SK-N-MC (cell line): ENCODE measurements around the gene BRD3OS.
"Not testable (repeated sequence)": the region's sequence is repeated elsewhere in the genome, so short reads cannot be mapped to it uniquely, and the experiment has no call there.

Source experiments
- DNase-seq: peaks from one replicate; pipeline ENCODE4 v3.0.0-alpha.2; 2011; ENCODE audit warnings: low read depth, low spot score
- H3K27ac ChIP-seq: fragments of 200-600 bp; sonication (generic); 2 replicates; pipeline ENCODE4 v1.5.1; 2016; ENCODE audit warnings: mixed run types
- H3K36me3 ChIP-seq: fragments of 200-600 bp; sonication (generic); 2 replicates; pipeline ENCODE4 v1.6.1; 2017; ENCODE audit warnings: antibody characterized with exemption, low read length, mixed read lengths; ENCODE audit not compliant: insufficient read depth
- H3K4me3 ChIP-seq: fragments of 200-600 bp; sonication (generic); 2 replicates; pipeline ENCODE4 v1.5.1; 2016
- H3K9ac ChIP-seq: fragments of 200-600 bp; sonication (generic); 2 replicates; pipeline ENCODE4 v1.8.0; 2017; ENCODE audit warnings: mixed run types, mixed read lengths; ENCODE audit not compliant: insufficient read length
- H3K9me3 ChIP-seq: fragments of 200-600 bp; sonication (generic); 2 replicates; pipeline ENCODE4 v1.6.1; 2017; ENCODE audit warnings: low read depth, mild to moderate bottlenecking, antibody characterized with exemption, low read length, moderate library complexity, mixed read lengths
- EZH2 ChIP-seq: fragments of 200-600 bp; sonication (generic); IDR thresholded peaks from one replicate; pipeline ENCODE4 v1.6.1; 2017; ENCODE audit warnings: antibody characterized with exemption
- FOXP2 ChIP-seq: optimal IDR thresholded peaks from 2 replicates; pipeline ENCODE3; 2011; ENCODE audit warnings: mild to moderate bottlenecking, moderate library complexity; ENCODE audit not compliant: insufficient read depth; ENCODE audit errors: extremely low read length, control extremely low read depth
- POLR2AphosphoS5 ChIP-seq: IDR thresholded peaks from 2 replicates; pipeline ENCODE4 v1.6.1; 2012; ENCODE audit warnings: mild to moderate bottlenecking, low read depth, low read length, borderline replicate concordance

The BRD3OS gene

GRCh38 chr9:133986774-133987445 lies 38.4 kb upstream of the BRD3OS start:
- Histone ChIP-seq H3K4me3 (no peak overlapping the region), H3K9me3 (no peaks in the 10 kb centered on the region), H3K36me3 (no peaks in the 10 kb centered on the region), H3K9ac (no peak overlapping the region), H3K27ac (no peak overlapping the region)
- TF ChIP-seq EZH2 (no peak), POLR2AphosphoS5 (no peak), FOXP2 (no peak)
- DNase-seq, result no peak

GRCh38 chr9:133987446-133987788 lies 37.9 kb upstream of the BRD3OS start:
- Histone ChIP-seq H3K36me3 (no peaks in the 10 kb centered on the region), H3K4me3 (no peak overlapping the region), H3K9ac (no peak overlapping the region), H3K27ac (no peak overlapping the region), H3K9me3 (no peaks in the 10 kb centered on the region)
- TF ChIP-seq EZH2 (no peak), FOXP2 (no peak), POLR2AphosphoS5 (no peak)
- DNase-seq, result no peak

- DNase-seq, result no peak
- Histone ChIP-seq H3K4me3 (no peak overlapping the region), H3K9me3 (no peaks in the 10 kb centered on the region), H3K36me3 (no peaks in the 10 kb centered on the region), H3K9ac (no peak overlapping the region), H3K27ac (no peak overlapping the region)
- TF ChIP-seq POLR2AphosphoS5 (no peak), FOXP2 (no peak), EZH2 (no peak)
These were observed 37.2 kb upstream of the BRD3OS start for GRCh38 chr9:133987946-133988665.

- H3K27ac ChIP-seq, H3K9me3 ChIP-seq, H3K4me3 ChIP-seq, H3K36me3 ChIP-seq, DNase-seq, H3K9ac ChIP-seq: not testable (repeated sequence)
These were observed 36.5 kb upstream of the BRD3OS start for GRCh38 chr9:133988771-133989170.

- TF ChIP-seq POLR2AphosphoS5, result no peak
- TF ChIP-seq EZH2, result no peak
- no peak overlapping the region for H3K9ac ChIP-seq
- no peaks in the 10 kb centered on the region for H3K36me3 ChIP-seq
- DNase-seq, result no peak
- no peak overlapping the region for H3K4me3 ChIP-seq
- H3K27ac ChIP-seq, result no peak overlapping the region
- H3K9me3 ChIP-seq, result no peaks in the 10 kb centered on the region
These were observed 35.5 kb upstream of the BRD3OS start for GRCh38 chr9:133989625-133990365.

- TF ChIP-seq POLR2AphosphoS5, result no peak
- no peak for TF ChIP-seq EZH2
- no peak for TF ChIP-seq FOXP2
- Histone ChIP-seq H3K27ac (no peak overlapping the region), H3K36me3 (no peaks in the 10 kb centered on the region), H3K4me3 (peak overlapping the region; percentile 92), H3K9me3 (no peaks in the 10 kb centered on the region), H3K9ac (no peak overlapping the region)
- DNase-seq, result no peak
These were observed 34.7 kb upstream of the BRD3OS start for GRCh38 chr9:133990366-133991213.

- H3K9ac ChIP-seq, result no peak overlapping the region
- H3K4me3 ChIP-seq, result peak overlapping the region; percentile 92
- no peak for DNase-seq
These were observed 33.9 kb upstream of the BRD3OS start for GRCh38 chr9:133991214-133991921.

More at GRCh38 chr9:133991214-133991921, 33.9 kb upstream of the BRD3OS start:
- TF ChIP-seq FOXP2 (no peak), EZH2 (no peak), POLR2AphosphoS5 (no peak)
- no peaks in the 10 kb centered on the region for H3K36me3 ChIP-seq
- H3K9me3 ChIP-seq, result no peaks in the 10 kb centered on the region
- no peak overlapping the region for H3K27ac ChIP-seq
